ENCODE results near the gene PMFBP1. TPM values are rescaled to one million over a fixed set of nuclear protein-coding genes. Genes with fewer than 3 reads are reported as not detected.

Gene PMFBP1
- total RNA-seq, 6 donors from 2014 or later = 0.15 to 7.3 (median 1.1) TPM

DNA sequence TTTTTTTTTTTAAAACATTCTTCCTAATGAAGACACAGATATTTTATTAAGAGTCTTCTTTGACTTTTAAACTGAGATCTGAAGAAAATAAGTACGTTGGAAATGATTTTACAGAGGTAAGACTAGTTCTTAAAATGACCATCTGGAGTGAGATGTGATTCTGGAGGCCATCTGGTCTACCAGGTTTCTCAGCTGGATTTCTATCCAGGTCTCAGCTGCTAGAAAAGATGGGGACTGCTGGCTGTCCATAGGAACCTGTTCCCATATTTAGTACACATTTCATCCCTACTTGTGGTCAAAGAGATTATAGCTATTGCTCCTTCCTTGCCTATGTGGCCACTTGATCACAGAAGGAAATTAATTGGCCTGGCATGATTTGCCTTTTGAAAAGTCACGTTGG lies 12.2 kb downstream of the PMFBP1 start:
- ATAC-seq (ENCODE audit: low FRiP score in 2 of 2) = no peak
- Histone ChIP-seq H3K27me3 (no peaks in the 10 kb centered on the region), H3K36me3 (no peaks in the 10 kb centered on the region), H3K4me3 (no peak overlapping the region), H3K27ac (no peak overlapping the region), H3K9me3 (no peaks in the 10 kb centered on the region), H3K4me1 (no peaks in the 10 kb centered on the region)
- DNase-seq = no peak
- TF ChIP-seq, protein P1, sequence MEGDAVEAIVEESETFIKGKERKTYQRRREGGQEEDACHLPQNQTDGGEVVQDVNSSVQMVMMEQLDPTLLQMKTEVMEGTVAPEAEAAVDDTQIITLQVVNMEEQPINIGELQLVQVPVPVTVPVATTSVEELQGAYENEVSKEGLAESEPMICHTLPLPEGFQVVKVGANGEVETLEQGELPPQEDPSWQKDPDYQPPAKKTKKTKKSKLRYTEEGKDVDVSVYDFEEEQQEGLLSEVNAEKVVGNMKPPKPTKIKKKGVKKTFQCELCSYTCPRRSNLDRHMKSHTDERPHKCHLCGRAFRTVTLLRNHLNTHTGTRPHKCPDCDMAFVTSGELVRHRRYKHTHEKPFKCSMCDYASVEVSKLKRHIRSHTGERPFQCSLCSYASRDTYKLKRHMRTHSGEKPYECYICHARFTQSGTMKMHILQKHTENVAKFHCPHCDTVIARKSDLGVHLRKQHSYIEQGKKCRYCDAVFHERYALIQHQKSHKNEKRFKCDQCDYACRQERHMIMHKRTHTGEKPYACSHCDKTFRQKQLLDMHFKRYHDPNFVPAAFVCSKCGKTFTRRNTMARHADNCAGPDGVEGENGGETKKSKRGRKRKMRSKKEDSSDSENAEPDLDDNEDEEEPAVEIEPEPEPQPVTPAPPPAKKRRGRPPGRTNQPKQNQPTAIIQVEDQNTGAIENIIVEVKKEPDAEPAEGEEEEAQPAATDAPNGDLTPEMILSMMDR (IDR thresholded peaks at IDR 0.05) = no peak
- TF ChIP-seq EP300 (IDR thresholded peaks at IDR 0.05) (no peak), POLR2A (IDR thresholded peaks at IDR 0.05) (no peak), POLR2AphosphoS5 (IDR thresholded peaks at IDR 0.05) (no peak)
- 48 to 68% methylated on average over 2 of the region's 2 CpGs for WGBS, 2 donors

- Histone ChIP-seq H3K9me3 (no peaks in the 10 kb centered on the region), H3K36me3 (no peaks in the 10 kb centered on the region), H3K27ac (no peak overlapping the region), H3K4me3 (no peak overlapping the region), H3K4me1 (no peaks in the 10 kb centered on the region), H3K27me3 (no peaks in the 10 kb centered on the region)
- no peak for ATAC-seq (ENCODE audit: low FRiP score in 2 of 2)
- TF ChIP-seq POLR2AphosphoS5 (IDR thresholded peaks at IDR 0.05) (no peak), POLR2A (IDR thresholded peaks at IDR 0.05) (no peak), EP300 (IDR thresholded peaks at IDR 0.05) (no peak)
- TF ChIP-seq, protein P1 (IDR thresholded peaks at IDR 0.05) = no peak
- DNase-seq = no peak
- WGBS, 2 donors = 49 to 55% methylated on average over 2 of the region's 2 CpGs
Observed at GRCh38 chr16:72159386-72159785, 12.6 kb downstream of the PMFBP1 start.

DNA sequence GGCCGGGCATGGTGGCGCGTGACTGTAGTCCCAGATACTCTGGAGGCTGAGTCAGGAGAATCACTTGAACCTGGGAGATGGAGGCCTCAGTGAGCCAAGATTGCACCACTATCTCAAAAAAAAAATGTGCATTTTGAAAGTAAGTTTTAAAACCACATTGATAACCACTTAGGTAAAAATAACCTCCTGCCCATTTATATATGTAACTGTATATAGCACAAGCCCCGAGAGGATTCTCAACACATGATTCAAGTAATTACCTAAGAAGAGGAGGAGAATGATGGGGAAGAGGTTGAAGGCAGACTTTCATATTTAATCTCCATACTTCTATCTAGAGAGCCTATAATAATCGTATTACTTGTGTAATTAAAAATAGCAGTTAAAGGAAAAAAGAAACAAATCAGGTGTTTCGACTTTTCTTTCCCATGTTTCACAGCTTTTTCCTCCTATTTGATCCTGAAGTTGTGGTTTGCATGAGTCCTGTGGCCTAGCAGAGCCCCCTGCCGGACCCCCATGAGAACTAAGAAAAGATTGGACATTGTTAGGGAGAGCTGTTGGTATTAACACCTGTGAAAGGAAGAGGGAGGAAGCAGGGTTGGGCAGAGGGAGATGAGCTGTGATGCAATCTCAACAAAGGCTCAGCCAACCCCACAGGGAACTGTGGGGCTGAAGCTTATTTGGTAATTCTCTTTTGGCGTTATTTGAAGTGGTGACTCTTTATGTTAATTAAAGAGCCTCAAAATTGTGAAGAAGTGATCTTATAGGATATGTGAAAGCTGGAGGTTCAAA lies 22.1 kb downstream of the PMFBP1 start:
- WGBS, 2 donors = 74 to 75% methylated on average over 8 of the region's 8 CpGs
- DNase-seq (no peak), ATAC-seq (ENCODE audit: low FRiP score in 2 of 2) (no peak)
- H3K27ac ChIP-seq = no peak overlapping the region
- no peak for TF ChIP-seq EP300 (IDR thresholded peaks at IDR 0.05)
- TF ChIP-seq, protein P1 (IDR thresholded peaks at IDR 0.05) = no peak
- no peak for TF ChIP-seq POLR2A (IDR thresholded peaks at IDR 0.05)
- TF ChIP-seq POLR2AphosphoS5 (IDR thresholded peaks at IDR 0.05) = no peak
- H3K4me3 ChIP-seq = no peak overlapping the region
- H3K27me3 ChIP-seq = no peaks in the 10 kb centered on the region
- no peaks in the 10 kb centered on the region for H3K4me1 ChIP-seq
- H3K36me3 ChIP-seq = no peaks in the 10 kb centered on the region
- peaks cover 0 to 3% (median 0%) of the 10 kb centered on the region in 4 donors for H3K9me3 ChIP-seq

DNA sequence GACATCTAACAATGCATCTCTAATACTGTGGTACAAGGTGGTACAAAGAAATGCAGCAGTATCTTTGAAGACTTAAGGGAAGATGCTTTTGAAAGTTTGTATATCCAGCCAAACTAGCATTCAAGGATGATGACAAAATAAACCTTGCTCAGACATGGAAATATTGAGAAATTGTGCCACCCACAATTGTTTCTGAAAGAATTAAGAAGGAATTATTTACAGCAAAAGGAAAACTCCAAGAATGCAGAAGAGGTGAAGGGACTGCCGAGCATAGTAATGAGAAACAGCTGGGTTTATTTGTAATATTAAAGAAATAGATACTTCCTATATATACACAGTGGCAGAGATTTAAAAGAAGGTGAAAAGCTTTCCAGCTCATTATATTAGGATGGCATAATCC lies 29.5 kb downstream of the PMFBP1 start:
- H3K4me3 ChIP-seq = no peak overlapping the region
- DNase-seq = no peak
- H3K36me3 ChIP-seq = no peaks in the 10 kb centered on the region
- H3K4me1 ChIP-seq = no peaks in the 10 kb centered on the region
- no peaks in the 10 kb centered on the region for H3K27me3 ChIP-seq
- WGBS, 2 donors = 72 to 84% methylated on average over 1 of the region's 1 CpG
- ATAC-seq (ENCODE audit: low FRiP score in 2 of 2) = no peak
- no peak overlapping the region for H3K27ac ChIP-seq
- H3K9me3 ChIP-seq = peaks cover 0 to 3% (median 0%) of the 10 kb centered on the region in 4 donors
- TF ChIP-seq POLR2A (IDR thresholded peaks at IDR 0.05) (no peak), POLR2AphosphoS5 (IDR thresholded peaks at IDR 0.05) (no peak), EP300 (IDR thresholded peaks at IDR 0.05) (no peak)
- TF ChIP-seq, protein P1 (IDR thresholded peaks at IDR 0.05) = no peak

- Histone ChIP-seq H3K27me3 (no peaks in the 10 kb centered on the region), H3K27ac (no peak overlapping the region), H3K4me3 (no peak overlapping the region), H3K9me3 (no peaks in the 10 kb centered on the region), H3K36me3 (no peaks in the 10 kb centered on the region), H3K4me1 (no peaks in the 10 kb centered on the region)
- 93 to 95% methylated on average over 2 of the region's 2 CpGs for WGBS, 2 donors
- no peak for ATAC-seq (ENCODE audit: low FRiP score in 2 of 2)
- TF ChIP-seq POLR2A (IDR thresholded peaks at IDR 0.05) = no peak
- TF ChIP-seq POLR2AphosphoS5 (IDR thresholded peaks at IDR 0.05) = no peak
- TF ChIP-seq, protein P1 (IDR thresholded peaks at IDR 0.05) = no peak
- no peak for TF ChIP-seq EP300 (IDR thresholded peaks at IDR 0.05)
- no peak for DNase-seq
Observed at GRCh38 chr16:72139908-72140307, 32.0 kb downstream of the PMFBP1 start.
